IMR-90 (cell line): ENCODE measurements around the gene NDUFB2. TPM values are rescaled to one million over a fixed set of nuclear protein-coding genes. Genes with fewer than 3 reads are reported as not detected.

Source experiments
- ATAC-seq: fragments of 200-7000 bp; cut with Tn5 transposase; 2 replicates; pipeline ENCODE4 v1.9.1; 2020; ENCODE audit warnings: low read depth, mild to moderate bottlenecking, moderate library complexity
- BruUV-seq: library from RNA; stranded (reverse); fragments of 400-500 nt; replicated peaks from 2 replicates; lab custom pipeline; 2021; lab: Mats Ljungman, UMichigan
- CTCF ChIA-PET: fragments of 300-600 bp; formaldehyde crosslinking; extraction: SDS; loops from one replicate; lab custom pipeline; 2021; ENCODE audit warnings: antibody characterized with exemption; lab: Yijun Ruan, JAX
- POLR2A ChIA-PET: fragments of 300-600 bp; sonication (Branson Sonifier 250); formaldehyde crosslinking; loops from one replicate; lab custom pipeline; 2022; ENCODE audit warnings: antibody characterized with exemption; ENCODE audit not compliant: unreplicated experiment; lab: Charles Lee
- DNase-seq: peaks from one replicate; pipeline ENCODE4 v3.0.0; 2013
- H2AFZ ChIP-seq: replicated peaks from 2 replicates; pipeline ENCODE3; 2013; ENCODE audit warnings: low read length, mild to moderate bottlenecking; ENCODE audit not compliant: poor library complexity
- H2AK5ac ChIP-seq: 2 replicates; pipeline ENCODE4 v1.6.1; 2013; ENCODE audit warnings: low read depth, low read length, inconsistent platforms
- H2AK9ac ChIP-seq: replicated peaks from 2 replicates; pipeline ENCODE3; 2013; ENCODE audit warnings: mild to moderate bottlenecking, low read depth, low read length, moderate library complexity; ENCODE audit not compliant: poor library complexity
- H2BK120ac ChIP-seq: 2 replicates; pipeline ENCODE4 v1.6.1; 2013; ENCODE audit warnings: low read depth, low read length, inconsistent platforms
- H2BK15ac ChIP-seq: 3 replicates; pipeline ENCODE4 v1.6.1; 2013; ENCODE audit warnings: low read depth, low read length, inconsistent platforms
- H2BK20ac ChIP-seq: 2 replicates; pipeline ENCODE4 v1.6.1; 2013; ENCODE audit warnings: low read depth, mild to moderate bottlenecking, inconsistent platforms, low read length, moderate library complexity
- H2BK5ac ChIP-seq: 2 replicates; pipeline ENCODE4 v1.6.1; 2013; ENCODE audit warnings: mild to moderate bottlenecking, low read depth, low read length, inconsistent platforms; ENCODE audit not compliant: poor library complexity, severe bottlenecking
- H3K14ac ChIP-seq: replicated peaks from 2 replicates; pipeline ENCODE4 v1.6.1; 2013; ENCODE audit warnings: low read depth, low read length, inconsistent platforms
- H3K18ac ChIP-seq: 2 replicates; pipeline ENCODE4 v1.6.1; 2013; ENCODE audit warnings: low read depth, low read length, control low read depth
- H3K23ac ChIP-seq: 2 replicates; pipeline ENCODE4 v1.6.1; 2013; ENCODE audit warnings: low read depth, low read length, inconsistent platforms
- H3K27ac ChIP-seq: 2 replicates; pipeline ENCODE4 v1.5.1; 2013; ENCODE audit warnings: mild to moderate bottlenecking, control low read depth, low read length; ENCODE audit not compliant: insufficient read depth
- H3K27me3 ChIP-seq: 2 replicates; pipeline ENCODE4 v1.6.1; 2013; ENCODE audit warnings: low read length; ENCODE audit not compliant: control insufficient read depth, insufficient read depth
- H3K36me3 ChIP-seq: 2 replicates; pipeline ENCODE4 v1.6.1; 2013; ENCODE audit warnings: low read length, mixed read lengths; ENCODE audit not compliant: control insufficient read depth, insufficient read depth
- H3K4ac ChIP-seq: 2 replicates; pipeline ENCODE4 v1.6.1; 2013; ENCODE audit warnings: low read depth, low read length, inconsistent platforms
- H3K4me1 ChIP-seq: 2 replicates; pipeline ENCODE4 v1.6.1; 2013; ENCODE audit warnings: low read length, mixed read lengths; ENCODE audit not compliant: control insufficient read depth, insufficient read depth
- H3K4me2 ChIP-seq: 2 replicates; pipeline ENCODE4 v1.6.1; 2013; ENCODE audit warnings: low read depth, mild to moderate bottlenecking, control low read depth, low read length, moderate library complexity
- H3K4me3 ChIP-seq: 2 replicates; pipeline ENCODE4 v1.5.1; 2013; ENCODE audit warnings: low read depth, mild to moderate bottlenecking, control low read depth, low read length, moderate library complexity; ENCODE audit not compliant: insufficient read depth
- H3K56ac ChIP-seq: 2 replicates; pipeline ENCODE4 v1.6.1; 2013; ENCODE audit warnings: low read length, inconsistent platforms; ENCODE audit not compliant: insufficient read depth; ENCODE audit errors: extremely low read depth
- H3K79me1 ChIP-seq, 2 experiments: 2 replicates each; pipeline ENCODE4 v1.6.1; 2013; ENCODE audit warnings: low read length in 2 of 2, inconsistent platforms in 1 of 2, low read depth in 1 of 2
- H3K9ac ChIP-seq: 2 replicates; pipeline ENCODE4 v1.6.1; 2013; ENCODE audit warnings: low read depth, low read length, control low read depth
- H3K9me1 ChIP-seq: 2 replicates; pipeline ENCODE4 v1.6.1; 2013; ENCODE audit warnings: low read length, inconsistent platforms; ENCODE audit not compliant: insufficient read depth
- H3K9me3 ChIP-seq: 2 replicates; pipeline ENCODE4 v1.6.1; 2013; ENCODE audit warnings: low read length; ENCODE audit not compliant: control insufficient read depth, insufficient read depth
- H4K20me1 ChIP-seq: 2 replicates; pipeline ENCODE4 v1.6.1; 2013; ENCODE audit warnings: low read length, inconsistent platforms; ENCODE audit not compliant: insufficient read depth
- H4K5ac ChIP-seq: 2 replicates; pipeline ENCODE4 v1.6.1; 2013; ENCODE audit warnings: mild to moderate bottlenecking, low read depth, low read length, control low read depth
- H4K8ac ChIP-seq, 2 experiments: 2 replicates each; pipeline ENCODE4 v1.6.1; 2013; ENCODE audit warnings: low read depth in 2 of 2, low read length in 2 of 2, control low read depth in 1 of 2, inconsistent platforms in 1 of 2
- H4K91ac ChIP-seq: 2 replicates; pipeline ENCODE4 v1.6.1; 2013; ENCODE audit warnings: low read depth, low read length, inconsistent platforms; ENCODE audit not compliant: insufficient read depth
- CHD1 ChIP-seq: IDR thresholded peaks from 2 replicates; pipeline ENCODE4 v1.6.1; 2012; ENCODE audit warnings: low read depth, low read length, improper control_type of control experiment
- FOS ChIP-seq: fragments of 150-350 bp; IDR thresholded peaks from 2 replicates; pipeline ENCODE4 v1.6.1; 2016; ENCODE audit warnings: low read depth, low read length
- MAZ ChIP-seq: IDR thresholded peaks from 2 replicates; pipeline ENCODE4 v1.6.1; 2012; ENCODE audit warnings: low read depth, mild to moderate bottlenecking, low read length, improper control_type of control experiment, moderate library complexity, borderline replicate concordance
- POLR2A ChIP-seq: IDR thresholded peaks from 2 replicates; pipeline ENCODE4 v1.6.1; 2012; ENCODE audit warnings: mild to moderate bottlenecking, low read depth, low read length
- RAD21 ChIP-seq: IDR thresholded peaks from 2 replicates; pipeline ENCODE4 v1.6.1; 2012; ENCODE audit warnings: low read length, improper control_type of control experiment
- RFX5 ChIP-seq: IDR thresholded peaks from 2 replicates; pipeline ENCODE4 v1.8.0; 2012; ENCODE audit warnings: low read depth, mild to moderate bottlenecking, low read length, moderate library complexity
- WGBS, 2 experiments: methylation state at CpG; one replicate each; pipeline versions ENCODE4 v1.1.5 to v1.1.7; 2013; ENCODE audit warnings: missing lambda C conversion rate in 2 of 2; ENCODE audit not compliant: insufficient read length in 1 of 2; ENCODE audit errors: extremely low coverage in 2 of 2; 5-methylcytosine and 5-hydroxymethylcytosine counted together
- dilution Hi-C: fragments of 300-500 bp; cut with HindIII; formaldehyde crosslinking; loops from one replicate; pipeline ENCODE4 v1.14.3; 2018; ENCODE audit warnings: low sequenced_read_pairs; ENCODE audit not compliant: unreplicated experiment
- in situ Hi-C: fragments of 300-500 bp; cut with MboI; formaldehyde crosslinking; loops from 3 replicates; pipeline ENCODE4 v1.14.3; 2019; ENCODE audit warnings: low sequenced_read_pairs, inconsistent platforms, mixed read lengths
- intact Hi-C: fragments of 100-400 bp; cut with micrococcal nuclease; formaldehyde crosslinking; loops from 2 replicates; pipeline ENCODE4 v1.10.0; 2022
- polyA plus RNA-seq, 3 experiments: library from polyadenylated mRNA; depleted of rRNA; stranded (reverse); fragments of >200 nt; gene quantifications; 2 replicates each; pipeline ENCODE4 v1.2.3, GENCODE V29; 2012; ENCODE audit warnings: low replicate concordance in 1 of 3
- total RNA-seq: library from RNA; depleted of rRNA; stranded (reverse); fragments of >200 nt; gene quantifications from 2 replicates; pipeline ENCODE4 v1.2.3, GENCODE V29; 2012
- TF ChIP-seq, protein P1 (sequence below): conservative IDR thresholded peaks from 2 replicates; pipeline ENCODE4 v1.5.1; 2012; ENCODE audit warnings: mild to moderate bottlenecking, low read depth, low read length, improper control_type of control experiment

The NDUFB2 gene
- total and polyA plus RNA-seq, 2 of the 4 experiments (the other 2 are of a cell fraction): 81.7 to 143 TPM

DNA sequence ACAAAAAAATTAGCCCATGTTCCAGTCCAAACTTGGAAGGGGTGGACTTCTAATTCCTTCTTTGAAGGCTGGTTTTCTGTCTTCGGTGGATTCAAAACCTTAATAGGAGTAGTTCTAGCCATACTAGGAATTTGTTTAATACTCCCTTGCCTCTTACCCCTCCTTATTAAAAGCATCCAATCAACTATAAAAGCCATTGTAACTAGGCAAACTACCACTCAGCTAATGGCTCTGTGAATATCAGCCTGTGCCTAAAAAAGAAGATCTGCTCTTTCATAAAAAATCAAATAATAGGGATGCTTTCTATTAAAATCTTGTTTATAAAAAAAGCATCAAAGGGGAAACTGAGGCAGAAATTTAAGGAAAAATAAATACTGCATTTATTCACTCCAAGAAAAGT lies 27.9 kb upstream of the NDUFB2 start:
- Histone ChIP-seq H2BK5ac (no peak overlapping the region), H2BK120ac (no peak overlapping the region), H3K4me1 (no peaks in the 10 kb centered on the region), H3K9me3 (no peaks in the 10 kb centered on the region), H4K20me1 (no peaks in the 10 kb centered on the region), H3K4me2 (no peak overlapping the region), H3K9me1 (no peaks in the 10 kb centered on the region), H4K91ac (no peak overlapping the region), H3K4ac (no peak overlapping the region), H2BK15ac (no peak overlapping the region), H3K36me3 (no peaks in the 10 kb centered on the region), H3K27me3 (peaks cover 8% of the 10 kb centered on the region; the same call in 1 of the 2 replicates), H2BK20ac (no peak overlapping the region), H4K8ac (no peak overlapping the region), H2AFZ (no peak overlapping the region), H3K4me3 (no peak overlapping the region), H3K27ac (no peak overlapping the region), H3K18ac (no peak overlapping the region), H2AK5ac (no peak overlapping the region), H3K9ac (no peak overlapping the region), H3K56ac (no peak overlapping the region), H3K79me1 (0 out of 4 replicates have a peak, but pooled peaks cover 0 to 4% of the 10 kb centered on the region in 2 experiments), H3K23ac (no peak overlapping the region), H2AK9ac (no peak overlapping the region), H4K5ac (no peak overlapping the region), H3K14ac (no peak overlapping the region)
- DNase-seq (no peak), ATAC-seq (no peak)
- ChIA-PET POLR2A (no interaction called here), CTCF (interaction anchor here (0.6 to 1.0 kb wide), 4 partner anchors 8 to 1069 kb away, joined by 3 to 4 read pairs (median 3); partner anchors contain the start of gene SSBP1)
- no CpG with 5 or more reads among the region's 1 CpG for WGBS, 2 experiments
- in situ Hi-C loops: no loop called here
- dilution Hi-C loops: no loop called here
- no TSS peak for BruUV-seq
- intact Hi-C loops: no loop called here
- TF ChIP-seq MAZ (no peak), POLR2A (no peak), RFX5 (no peak), CHD1 (no peak), RAD21 (no peak), FOS (no peak)
- TF ChIP-seq, protein P1, sequence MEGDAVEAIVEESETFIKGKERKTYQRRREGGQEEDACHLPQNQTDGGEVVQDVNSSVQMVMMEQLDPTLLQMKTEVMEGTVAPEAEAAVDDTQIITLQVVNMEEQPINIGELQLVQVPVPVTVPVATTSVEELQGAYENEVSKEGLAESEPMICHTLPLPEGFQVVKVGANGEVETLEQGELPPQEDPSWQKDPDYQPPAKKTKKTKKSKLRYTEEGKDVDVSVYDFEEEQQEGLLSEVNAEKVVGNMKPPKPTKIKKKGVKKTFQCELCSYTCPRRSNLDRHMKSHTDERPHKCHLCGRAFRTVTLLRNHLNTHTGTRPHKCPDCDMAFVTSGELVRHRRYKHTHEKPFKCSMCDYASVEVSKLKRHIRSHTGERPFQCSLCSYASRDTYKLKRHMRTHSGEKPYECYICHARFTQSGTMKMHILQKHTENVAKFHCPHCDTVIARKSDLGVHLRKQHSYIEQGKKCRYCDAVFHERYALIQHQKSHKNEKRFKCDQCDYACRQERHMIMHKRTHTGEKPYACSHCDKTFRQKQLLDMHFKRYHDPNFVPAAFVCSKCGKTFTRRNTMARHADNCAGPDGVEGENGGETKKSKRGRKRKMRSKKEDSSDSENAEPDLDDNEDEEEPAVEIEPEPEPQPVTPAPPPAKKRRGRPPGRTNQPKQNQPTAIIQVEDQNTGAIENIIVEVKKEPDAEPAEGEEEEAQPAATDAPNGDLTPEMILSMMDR: no peak
